GM23248 (cell line): ENCODE results near the gene TLE1. TPM values are rescaled to one million over a fixed set of nuclear protein-coding genes. Genes with fewer than 3 reads are reported as not detected.

Experiments used
- DNase-seq: peaks from one replicate; pipeline ENCODE4 v3.0.0-alpha.2; 2015
- H2AFZ ChIP-seq: fragments of 200-600 bp; sonication (generic); 2 replicates; pipeline ENCODE4 v1.6.1; 2016; ENCODE audit warnings: antibody characterized with exemption
- H3F3A ChIP-seq: fragments of 200-600 bp; sonication (generic); 2 replicates; pipeline ENCODE4 v1.6.1; 2016; ENCODE audit warnings: mild to moderate bottlenecking, antibody characterized with exemption, mixed run types; ENCODE audit not compliant: insufficient read depth
- H3K27ac ChIP-seq: fragments of 200-600 bp; sonication (generic); 2 replicates; pipeline ENCODE4 v1.5.1; 2016; ENCODE audit warnings: mild to moderate bottlenecking
- H3K27me3 ChIP-seq: fragments of 200-600 bp; sonication (generic); replicated peaks from 2 replicates; pipeline ENCODE4 v1.6.1; 2016; ENCODE audit warnings: mild to moderate bottlenecking; ENCODE audit not compliant: insufficient read depth
- H3K36me3 ChIP-seq: fragments of 200-600 bp; sonication (generic); 2 replicates; pipeline ENCODE4 v1.6.1; 2016; ENCODE audit warnings: low read depth, mild to moderate bottlenecking
- H3K4me1 ChIP-seq: fragments of 200-600 bp; sonication (generic); 2 replicates; pipeline ENCODE4 v1.6.1; 2016; ENCODE audit warnings: mild to moderate bottlenecking; ENCODE audit not compliant: insufficient read depth
- H3K4me2 ChIP-seq: fragments of 200-600 bp; sonication (generic); one replicate; pipeline ENCODE4 v1.6.1; 2016; ENCODE audit warnings: mild to moderate bottlenecking; ENCODE audit not compliant: unreplicated experiment
- H3K4me3 ChIP-seq: fragments of 200-600 bp; sonication (generic); 2 replicates; pipeline ENCODE4 v1.5.1; 2016; ENCODE audit warnings: mild to moderate bottlenecking
- H3K79me2 ChIP-seq: fragments of 200-600 bp; sonication (generic); 2 replicates; pipeline ENCODE4 v1.6.1; 2016; ENCODE audit warnings: mild to moderate bottlenecking; ENCODE audit not compliant: insufficient read depth
- H3K9ac ChIP-seq: fragments of 200-600 bp; sonication (generic); 2 replicates; pipeline ENCODE4 v1.6.1; 2016; ENCODE audit warnings: mild to moderate bottlenecking
- H3K9me2 ChIP-seq: fragments of 200-600 bp; sonication (generic); 2 replicates; pipeline ENCODE4 v1.6.1; 2016; ENCODE audit warnings: mixed run types, mild to moderate bottlenecking, moderate library complexity; ENCODE audit not compliant: insufficient read depth
- H3K9me3 ChIP-seq: fragments of 200-600 bp; sonication (generic); one replicate; pipeline ENCODE4 v1.6.1; 2017; ENCODE audit warnings: low read depth
- H4K20me1 ChIP-seq: fragments of 200-600 bp; sonication (generic); 2 replicates; pipeline ENCODE4 v1.6.0; 2016; ENCODE audit not compliant: insufficient read depth
- EZH2 ChIP-seq: fragments of 200-600 bp; sonication (generic); IDR thresholded peaks from 2 replicates; pipeline ENCODE4 v1.6.1; 2018; ENCODE audit warnings: antibody characterized with exemption, mild to moderate bottlenecking; ENCODE audit not compliant: insufficient read depth, poor library complexity, severe bottlenecking
- EZH2phosphoT487 ChIP-seq: fragments of 200-600 bp; sonication (generic); IDR thresholded peaks from 2 replicates; pipeline ENCODE4 v1.6.1; 2018; ENCODE audit warnings: antibody characterized with exemption, moderate library complexity, mild to moderate bottlenecking, low read depth; ENCODE audit not compliant: insufficient read depth
- WGBS, 2 experiments: methylation state at CpG; one replicate each; pipeline ENCODE4 v1.1.6; 2015 to 2017; ENCODE audit warnings: low lambda C conversion rate in 2 of 2, low coverage in 1 of 2; ENCODE audit errors: missing lambda C conversion rate in 2 of 2; 5-methylcytosine and 5-hydroxymethylcytosine counted together
- in situ Hi-C: fragments of 300-500 bp; cut with MboI; formaldehyde crosslinking; loops from 2 replicates; pipeline ENCODE4 v1.15.0; 2020
- polyA plus RNA-seq: library from polyadenylated mRNA; unstranded; fragments of >200 nt; fragmentation: Nextera tagmentation; extraction: Ambion mirVana; gene quantifications from 2 replicates; pipeline ENCODE4 v1.2.1, GENCODE V29; 2016
- total RNA-seq: library from RNA; depleted of rRNA; stranded (reverse); fragments of >200 nt; shearing (Covaris generic); gene quantifications from 2 replicates; pipeline ENCODE4 v1.2.3, GENCODE V29; 2014

TLE1 gene
- total and polyA plus RNA-seq, 2 experiments from 2014 or later, result 6.4 to 14.4 TPM

DNA sequence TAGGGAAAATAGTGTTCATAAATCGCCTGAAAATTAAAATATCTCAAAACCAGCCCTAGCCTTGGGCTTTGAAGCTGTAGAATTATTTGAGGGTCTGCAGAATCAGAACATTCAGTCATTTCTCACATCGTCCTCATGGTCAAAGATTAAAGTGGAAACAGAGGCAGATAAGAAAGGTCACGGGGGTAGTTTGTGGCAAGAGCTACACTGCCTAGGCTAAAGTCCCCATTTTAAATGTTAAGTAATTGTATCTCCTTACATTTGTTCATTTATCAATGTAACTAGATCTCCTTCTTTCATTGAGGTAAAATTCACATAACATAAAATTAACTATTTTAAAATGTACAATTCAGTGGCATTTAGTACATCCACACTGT, 139.2 kb downstream of the TLE1 start:
- Histone ChIP-seq H3K36me3 (no peaks in the 10 kb centered on the region), H3K4me1 (no peaks in the 10 kb centered on the region), H3K27me3 (peaks cover 7% of the 10 kb centered on the region; the same call in 1 of the 2 replicates), H3K9ac (no peak overlapping the region), H3K79me2 (no peaks in the 10 kb centered on the region), H3K9me3 (no peaks in the 10 kb centered on the region), H3K4me3 (no peak overlapping the region), H3F3A (no peaks in the 10 kb centered on the region), H2AFZ (no peak overlapping the region), H3K4me2 (no peak overlapping the region), H3K9me2 (no peaks in the 10 kb centered on the region), H3K27ac (no peak overlapping the region), H4K20me1 (no peaks in the 10 kb centered on the region)
- in situ Hi-C loops, result no loop called here
- DNase-seq, result no peak
- WGBS, 2 experiments, result 52 to 59% methylated on average over 3 of the region's 3 CpGs
- TF ChIP-seq EZH2 (no peak), EZH2phosphoT487 (no peak)

DNA sequence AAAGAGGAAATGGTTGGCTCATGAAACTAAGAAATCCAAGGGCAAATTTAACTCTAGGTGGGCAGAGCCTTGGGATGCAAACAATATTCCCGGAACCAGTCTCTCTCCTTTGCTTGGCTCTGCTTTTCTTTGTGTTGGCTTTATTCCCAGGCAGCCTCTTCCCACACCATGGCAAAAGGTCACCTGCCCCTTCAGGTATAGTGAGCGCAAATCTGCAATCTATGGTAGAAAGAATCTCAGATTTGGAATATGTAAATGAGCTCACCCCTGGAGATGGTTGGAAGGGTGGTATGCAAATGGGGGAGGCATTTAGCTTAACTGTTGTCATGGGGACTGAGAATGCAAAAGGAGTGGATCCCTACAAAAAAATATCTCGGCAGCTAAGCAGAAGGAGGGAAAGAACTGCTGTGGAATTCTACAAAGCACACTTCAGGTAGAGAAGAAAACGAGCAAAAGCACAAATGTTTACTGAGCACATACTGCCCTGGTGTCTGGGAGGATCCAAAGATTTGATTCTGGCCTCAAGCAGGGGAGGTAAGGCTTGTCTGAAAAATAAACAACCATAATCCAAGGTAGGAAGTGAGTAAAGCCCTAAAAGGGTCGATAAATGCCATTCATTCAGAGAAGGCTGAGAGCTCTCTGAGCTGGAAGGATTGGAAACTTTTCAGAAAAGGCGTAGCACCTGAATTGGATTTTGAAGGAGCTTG, 139.7 kb downstream of the TLE1 start:
- no peak overlapping the region for H3K4me2 ChIP-seq
- H2AFZ ChIP-seq, result no peak overlapping the region
- WGBS, 2 experiments, result 69 to 70% methylated on average over 6 of the region's 6 CpGs

DNA sequence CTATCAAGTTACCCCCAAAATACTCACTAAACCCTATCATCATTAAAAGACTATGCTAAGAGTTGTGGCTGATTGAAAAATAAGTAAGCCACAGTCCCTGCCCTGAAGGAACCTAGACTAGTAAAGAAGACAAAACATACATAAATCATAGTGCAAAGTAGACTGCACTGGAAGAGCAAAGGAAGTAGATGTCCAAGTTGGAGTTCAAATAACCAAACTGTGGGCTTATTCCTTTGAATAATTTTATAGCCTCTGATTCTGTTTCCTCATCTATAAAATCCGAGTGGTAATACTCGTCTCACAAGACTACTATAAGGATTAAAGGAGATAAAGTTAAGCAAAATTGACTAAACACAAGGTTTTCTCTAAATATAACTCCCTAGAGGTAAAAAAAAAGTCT, 140.4 kb downstream of the TLE1 start:
- in situ Hi-C loops, result no loop called here

More for the DNA sequence above, 139.7 kb downstream of the TLE1 start:
- Histone ChIP-seq H3K4me1 (no peaks in the 10 kb centered on the region), H3K9ac (no peak overlapping the region), H3K9me2 (no peaks in the 10 kb centered on the region), H3K27ac (no peak overlapping the region), H3K36me3 (no peaks in the 10 kb centered on the region), H3K9me3 (no peaks in the 10 kb centered on the region), H4K20me1 (no peaks in the 10 kb centered on the region), H3K79me2 (no peaks in the 10 kb centered on the region), H3K4me3 (no peak overlapping the region), H3K27me3 (peaks cover 7% of the 10 kb centered on the region; the same call in 1 of the 2 replicates), H3F3A (no peaks in the 10 kb centered on the region)
- DNase-seq, result no peak
- in situ Hi-C loops, result no loop called here
- TF ChIP-seq EZH2, result no peak
- no peak for TF ChIP-seq EZH2phosphoT487

DNA sequence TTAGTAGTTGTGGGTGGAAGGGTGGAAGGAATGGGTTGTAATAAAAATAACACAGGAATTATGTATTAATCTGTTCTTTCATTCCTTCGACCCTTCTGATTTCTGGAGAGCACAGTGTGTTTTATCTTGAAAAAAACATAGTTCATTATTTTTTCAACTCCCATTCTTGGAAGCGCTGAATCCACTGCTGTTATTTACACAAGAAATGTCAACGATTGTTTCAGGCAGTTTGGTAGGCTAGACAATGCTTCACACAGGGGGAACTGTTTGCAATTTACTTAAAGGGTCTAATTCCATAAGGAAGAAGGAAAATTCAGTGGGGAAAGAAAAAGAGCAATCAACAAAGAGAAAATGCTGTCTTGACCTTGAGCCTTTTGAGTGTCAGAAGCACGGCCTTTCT, 142.9 kb downstream of the TLE1 start:
- H3F3A ChIP-seq, result no peaks in the 10 kb centered on the region
- TF ChIP-seq EZH2phosphoT487 (no peak), EZH2 (no peak)
- DNase-seq, result no peak
- H3K27ac ChIP-seq, result no peak overlapping the region
- H3K9me2 ChIP-seq, result no peaks in the 10 kb centered on the region
- no peak overlapping the region for H3K4me2 ChIP-seq
- no peaks in the 10 kb centered on the region for H4K20me1 ChIP-seq
- no peak overlapping the region for H3K4me3 ChIP-seq
- no peaks in the 10 kb centered on the region for H3K79me2 ChIP-seq
- no peak overlapping the region for H3K9ac ChIP-seq
- WGBS, 2 experiments, result 66 to 74% methylated on average over 4 of the region's 4 CpGs
- H3K9me3 ChIP-seq, result no peaks in the 10 kb centered on the region
- H3K36me3 ChIP-seq, result no peaks in the 10 kb centered on the region
- in situ Hi-C loops, result no loop called here
- no peaks in the 10 kb centered on the region for H3K4me1 ChIP-seq
- H2AFZ ChIP-seq, result no peak overlapping the region
- H3K27me3 ChIP-seq, result peaks cover 7% of the 10 kb centered on the region; the same call in 1 of the 2 replicates

More for the DNA sequence above, 140.4 kb downstream of the TLE1 start:
- TF ChIP-seq EZH2phosphoT487 (no peak), EZH2 (no peak)
- Histone ChIP-seq H2AFZ (no peak overlapping the region), H3K4me2 (no peak overlapping the region), H3K79me2 (no peaks in the 10 kb centered on the region), H3K36me3 (no peaks in the 10 kb centered on the region), H3K27ac (no peak overlapping the region), H3K9ac (no peak overlapping the region), H3K4me3 (no peak overlapping the region), H3K27me3 (peaks cover 7% of the 10 kb centered on the region; the same call in 1 of the 2 replicates), H3F3A (no peaks in the 10 kb centered on the region), H3K9me3 (no peaks in the 10 kb centered on the region), H3K4me1 (no peaks in the 10 kb centered on the region), H3K9me2 (no peaks in the 10 kb centered on the region), H4K20me1 (no peaks in the 10 kb centered on the region)
- 88 to 91% methylated on average over 2 of the region's 2 CpGs for WGBS, 2 experiments
- DNase-seq, result no peak
